Sigmoid colon (tissue), 4 donors: ENCODE results near the gene JPH4.

Experiments used
- CTCF ChIP-seq, 4 experiments: fragments of 450-650 bp in 3 of 4; fragments of 200-600 bp in 1 of 4; IDR thresholded peaks; one replicate each; pipeline ENCODE4 v1.5.1; 2016 to 2019; ENCODE audit warnings: antibody characterized with exemption in 4 of 4, mild to moderate bottlenecking in 3 of 4, moderate library complexity in 2 of 4
- EP300 ChIP-seq, 4 donors: sonication (generic); formaldehyde crosslinking; IDR thresholded peaks; one replicate each; pipeline ENCODE4 v1.6.1; 2017; ENCODE audit warnings: antibody characterized with exemption in 4 of 4
- POLR2A ChIP-seq, 2 donors: fragments of 450-650 bp; IDR thresholded peaks; one replicate each; pipeline ENCODE4 v1.6.1; 2016; ENCODE audit warnings: antibody characterized with exemption in 2 of 2, mild to moderate bottlenecking in 2 of 2, moderate library complexity in 2 of 2
- POLR2AphosphoS5 ChIP-seq, 4 donors: sonication (generic); formaldehyde crosslinking; IDR thresholded peaks; one replicate each; pipeline ENCODE4 v1.6.1; 2017; ENCODE audit warnings: antibody characterized with exemption in 4 of 4

GRCh38 chr14:23566778-23567185 lies 11.8 kb downstream of the JPH4 start:
- no peak for TF ChIP-seq CTCF (IDR thresholded peaks at IDR 0.05)
- TF ChIP-seq POLR2A (IDR thresholded peaks at IDR 0.05), result no peak
- TF ChIP-seq EP300 (IDR thresholded peaks at IDR 0.05), result no peak
- TF ChIP-seq POLR2AphosphoS5 (IDR thresholded peaks at IDR 0.05), result no peak
